ENCODE data around the gene BLCAP.

Gene BLCAP

DNA sequence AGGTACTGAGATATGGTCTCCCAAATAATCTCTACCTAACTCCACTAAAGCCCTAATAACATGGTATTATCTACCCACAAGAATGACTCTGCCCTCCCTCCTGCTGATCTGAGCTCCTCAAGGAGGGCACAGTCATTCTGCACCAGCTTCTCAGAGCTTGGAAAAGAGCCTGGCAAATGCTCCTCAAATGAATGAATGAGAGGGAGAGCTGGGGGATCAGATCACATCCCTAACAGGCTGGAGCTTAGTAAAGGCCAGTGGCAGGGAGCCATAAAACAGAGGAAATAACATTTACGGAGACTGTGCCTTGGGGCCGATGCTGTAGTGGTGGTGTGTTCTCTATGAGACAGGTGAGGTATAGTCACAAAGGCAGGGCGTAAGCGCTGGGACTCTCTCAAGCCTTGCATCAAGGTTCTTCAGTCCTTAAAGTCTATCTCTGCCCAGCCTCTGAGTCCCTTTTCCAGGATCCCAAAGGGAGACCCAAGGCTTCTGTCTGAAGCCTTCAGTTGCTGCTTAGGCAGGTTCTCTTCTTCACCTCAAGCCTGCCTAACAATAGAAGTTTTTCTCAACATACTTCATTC is 13.8 kb downstream of the BLCAP start:
- TF ChIP-seq, protein P1, sequence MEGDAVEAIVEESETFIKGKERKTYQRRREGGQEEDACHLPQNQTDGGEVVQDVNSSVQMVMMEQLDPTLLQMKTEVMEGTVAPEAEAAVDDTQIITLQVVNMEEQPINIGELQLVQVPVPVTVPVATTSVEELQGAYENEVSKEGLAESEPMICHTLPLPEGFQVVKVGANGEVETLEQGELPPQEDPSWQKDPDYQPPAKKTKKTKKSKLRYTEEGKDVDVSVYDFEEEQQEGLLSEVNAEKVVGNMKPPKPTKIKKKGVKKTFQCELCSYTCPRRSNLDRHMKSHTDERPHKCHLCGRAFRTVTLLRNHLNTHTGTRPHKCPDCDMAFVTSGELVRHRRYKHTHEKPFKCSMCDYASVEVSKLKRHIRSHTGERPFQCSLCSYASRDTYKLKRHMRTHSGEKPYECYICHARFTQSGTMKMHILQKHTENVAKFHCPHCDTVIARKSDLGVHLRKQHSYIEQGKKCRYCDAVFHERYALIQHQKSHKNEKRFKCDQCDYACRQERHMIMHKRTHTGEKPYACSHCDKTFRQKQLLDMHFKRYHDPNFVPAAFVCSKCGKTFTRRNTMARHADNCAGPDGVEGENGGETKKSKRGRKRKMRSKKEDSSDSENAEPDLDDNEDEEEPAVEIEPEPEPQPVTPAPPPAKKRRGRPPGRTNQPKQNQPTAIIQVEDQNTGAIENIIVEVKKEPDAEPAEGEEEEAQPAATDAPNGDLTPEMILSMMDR (IDR thresholded peaks at IDR 0.05; ENCODE audit: low read depth, low read length), result no peak
- no peak overlapping the region for H3K4me3 ChIP-seq (replicated peaks in 1 of 2; ENCODE audit: low read depth in 2 of 2, low read length in 2 of 2)
- no peak for DNase-seq (ENCODE audit: low read depth in 2 of 2)

DNA sequence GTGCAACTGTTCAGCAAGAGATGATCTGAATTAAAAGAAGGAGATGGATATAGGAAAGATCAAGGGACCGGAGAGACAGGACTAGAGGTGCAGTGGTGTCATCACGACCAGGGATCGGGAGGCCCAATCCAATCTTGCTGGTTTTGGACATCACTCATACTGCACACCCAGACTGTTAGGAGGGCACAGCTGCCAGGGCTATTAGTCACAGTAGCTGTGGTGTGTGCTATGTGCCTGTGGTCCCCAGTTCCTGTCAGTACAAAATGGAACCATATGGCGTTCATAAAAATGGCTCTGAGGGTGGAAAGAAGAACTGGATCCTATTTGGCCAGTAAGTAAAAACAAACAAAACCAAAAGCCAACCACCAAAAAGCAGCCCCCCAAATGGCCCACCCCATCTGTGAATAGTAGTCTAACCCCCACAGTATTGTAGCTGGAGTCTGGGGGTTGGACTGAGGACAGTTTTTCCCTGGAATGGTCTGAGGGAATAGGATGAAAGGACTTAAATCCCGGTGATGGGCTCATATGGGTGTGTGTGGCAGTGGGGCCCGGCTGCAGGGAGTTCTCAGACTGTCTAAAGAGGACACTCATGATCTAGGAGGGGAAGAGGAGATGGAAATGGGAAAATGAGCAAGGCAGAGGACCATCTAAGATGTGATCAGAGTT is 15.9 kb downstream of the BLCAP start:
- H3K4me3 ChIP-seq (replicated peaks in 1 of 2; ENCODE audit: low read depth in 2 of 2, low read length in 2 of 2), result no peak overlapping the region
- TF ChIP-seq, protein P1 (IDR thresholded peaks at IDR 0.05; ENCODE audit: low read depth, low read length), result no peak
- DNase-seq (ENCODE audit: low read depth in 2 of 2), result peak; percentile 15 to 62

DNA sequence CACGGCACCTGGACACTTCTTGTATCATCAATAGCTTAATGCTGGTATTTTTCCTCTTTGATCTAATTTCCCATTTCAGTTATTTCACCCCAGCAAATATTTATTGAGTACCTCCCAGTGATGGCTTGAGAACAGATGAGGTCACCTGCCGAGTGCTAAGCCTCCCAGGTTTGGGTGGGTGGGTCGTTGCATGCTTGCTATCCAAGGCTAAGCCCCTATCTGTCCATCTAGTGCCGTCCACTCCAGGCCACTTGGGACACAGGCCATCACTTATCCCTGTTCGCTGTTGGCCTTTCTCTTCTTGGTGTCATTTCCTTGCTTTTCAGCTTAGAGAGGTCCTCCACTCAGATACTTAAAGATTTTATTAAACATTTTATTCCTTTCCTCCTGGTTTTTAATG is 17.4 kb downstream of the BLCAP start:
- no peak for DNase-seq (ENCODE audit: low read depth in 2 of 2)
- TF ChIP-seq, protein P1 (IDR thresholded peaks at IDR 0.05; ENCODE audit: low read depth, low read length), result no peak
- no peak overlapping the region for H3K4me3 ChIP-seq (replicated peaks in 1 of 2; ENCODE audit: low read depth in 2 of 2, low read length in 2 of 2)

DNA sequence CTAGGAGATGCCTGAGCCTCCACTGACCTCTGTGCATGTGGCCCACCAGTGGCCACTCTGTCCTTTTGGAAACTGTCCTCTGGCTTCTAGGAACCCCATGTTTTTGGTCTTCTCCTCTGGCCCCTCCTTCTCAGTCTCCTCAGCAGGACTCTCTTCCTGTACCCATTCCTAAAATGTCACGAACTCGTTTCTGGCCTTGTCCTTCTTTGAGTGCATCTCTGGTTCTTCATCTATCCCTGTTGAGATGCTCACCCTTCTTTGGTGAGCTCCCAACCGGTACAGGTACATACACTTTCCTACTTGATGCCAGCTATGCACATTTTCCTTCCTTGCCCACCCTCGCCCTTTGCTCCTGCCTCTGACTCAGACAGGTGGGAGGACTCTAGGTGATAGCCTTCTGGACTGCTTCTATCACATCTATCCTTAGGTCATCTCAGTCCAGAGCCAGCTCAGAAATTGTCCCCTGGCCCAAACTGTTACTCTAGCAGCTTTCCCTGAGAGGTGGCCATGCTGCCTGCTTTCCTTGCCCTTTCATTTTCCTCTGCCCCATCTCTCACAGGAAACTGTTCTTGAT is 21.4 kb downstream of the BLCAP start:
- no peak overlapping the region for H3K4me3 ChIP-seq (replicated peaks in 1 of 2; ENCODE audit: low read depth in 2 of 2, low read length in 2 of 2)
- no peak for DNase-seq (ENCODE audit: low read depth in 2 of 2)
- TF ChIP-seq, protein P1 (IDR thresholded peaks at IDR 0.05; ENCODE audit: low read depth, low read length), result no peak

DNA sequence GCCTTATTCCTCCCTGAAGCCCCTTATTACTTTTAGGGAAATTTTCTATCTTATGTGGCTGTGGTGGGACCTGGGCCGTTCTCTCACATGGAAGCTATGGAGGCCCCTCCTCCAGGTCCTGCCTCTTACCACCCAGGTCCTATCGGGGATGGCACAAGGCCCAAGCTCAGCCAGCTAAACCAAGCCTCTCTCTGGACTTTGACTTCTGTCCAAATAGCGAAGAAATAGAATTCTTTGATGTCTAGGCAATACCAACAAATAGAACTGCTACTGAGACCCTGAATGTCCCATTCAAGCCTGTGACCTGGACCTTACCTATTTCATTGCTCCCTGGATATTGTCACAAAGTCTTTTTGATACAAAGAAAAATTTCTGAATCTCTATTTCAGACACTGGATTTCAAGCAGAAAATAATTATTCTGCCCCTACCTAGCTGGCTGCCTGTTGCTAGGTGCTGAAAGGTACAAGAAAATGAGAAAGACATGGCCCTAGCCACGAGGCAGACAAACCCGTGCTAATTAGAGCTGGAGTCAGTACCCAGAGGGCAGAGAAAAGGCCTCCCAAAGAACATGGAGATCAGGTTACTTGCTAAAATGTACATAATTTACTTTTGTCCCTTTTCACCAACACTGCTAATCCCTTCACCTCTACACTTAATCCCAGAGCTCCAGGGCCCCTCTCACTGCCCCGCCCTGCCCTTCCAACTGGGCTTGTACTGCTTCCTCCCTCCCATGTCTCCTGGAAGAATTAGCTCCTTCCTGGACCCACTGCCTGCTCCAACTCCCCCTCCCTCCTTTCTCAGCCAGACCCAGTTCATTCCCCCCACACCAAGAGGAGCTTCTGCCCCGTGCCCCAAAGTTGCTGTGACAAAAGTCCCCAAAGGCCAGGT is 22.2 kb downstream of the BLCAP start:
- H3K4me3 ChIP-seq (replicated peaks in 1 of 2; ENCODE audit: low read depth in 2 of 2, low read length in 2 of 2), result no peak overlapping the region
- DNase-seq (ENCODE audit: low read depth in 2 of 2), result no peak
- TF ChIP-seq, protein P1 (IDR thresholded peaks at IDR 0.05; ENCODE audit: low read depth, low read length), result no peak

DNA sequence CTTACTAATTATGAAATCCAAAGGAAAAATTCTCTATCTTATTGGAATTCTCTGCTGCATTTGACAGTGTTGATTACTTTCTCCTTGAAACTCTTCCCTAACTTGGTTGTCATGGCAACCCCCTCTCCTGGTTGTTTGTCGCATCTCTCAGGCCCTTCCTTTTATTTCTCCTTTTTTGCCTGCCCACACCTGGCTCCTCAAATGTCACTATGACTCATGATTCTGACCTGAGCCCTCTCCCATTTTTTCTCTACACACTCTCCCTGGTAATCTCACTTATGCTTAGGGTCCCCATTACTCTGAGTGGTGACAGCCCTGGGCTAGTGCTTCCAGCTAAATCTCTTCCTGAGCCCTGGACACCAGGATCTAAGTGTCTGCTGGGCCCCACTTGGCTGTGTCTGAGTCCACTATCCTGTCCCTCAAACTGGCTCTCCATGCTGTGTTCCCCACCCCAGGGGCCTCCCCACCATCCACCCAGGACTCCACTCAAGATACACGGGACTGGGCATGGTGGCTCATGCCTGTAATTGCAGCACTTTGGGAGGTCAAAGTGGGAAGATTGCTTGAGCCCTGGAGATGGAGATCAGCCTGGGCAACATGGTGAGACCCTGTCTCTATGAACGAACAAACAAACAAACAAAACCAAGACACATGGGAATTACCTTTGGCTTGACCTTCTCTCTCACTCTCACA is 23.1 kb downstream of the BLCAP start:
- no peak overlapping the region for H3K4me3 ChIP-seq (replicated peaks in 1 of 2; ENCODE audit: low read depth in 2 of 2, low read length in 2 of 2)
- DNase-seq (ENCODE audit: low read depth in 2 of 2), result no peak
- TF ChIP-seq, protein P1 (IDR thresholded peaks at IDR 0.05; ENCODE audit: low read depth, low read length), result no peak

All from cardiac fibroblast (primary cell).